ENCODE data around the gene TBXAS1.

TBXAS1 gene

GRCh38 chr7:139941866-139942265, 112.8 kb downstream of the TBXAS1 start:
- no peak for FAIRE-seq
- DNase-seq (ENCODE audit: insufficient read length, low spot score) = no peak

GRCh38 chr7:139942636-139943035, 113.6 kb downstream of the TBXAS1 start:
- no peak for DNase-seq (ENCODE audit: insufficient read length, low spot score)

GRCh38 chr7:139943401-139943800, 114.3 kb downstream of the TBXAS1 start:
- no peak for FAIRE-seq
- DNase-seq (ENCODE audit: insufficient read length, low spot score) = no peak

More at GRCh38 chr7:139942636-139943035, 113.6 kb downstream of the TBXAS1 start:
- no peak for FAIRE-seq

GRCh38 chr7:139944248-139944647, 115.2 kb downstream of the TBXAS1 start:
- FAIRE-seq (no peak), DNase-seq (ENCODE audit: insufficient read length, low spot score) (no peak)

- FAIRE-seq (no peak), DNase-seq (ENCODE audit: insufficient read length, low spot score) (no peak)
Observed at GRCh38 chr7:139946533-139946932, 117.5 kb downstream of the TBXAS1 start.

GRCh38 chr7:139947021-139947420, 118.0 kb downstream of the TBXAS1 start:
- FAIRE-seq = no peak
- DNase-seq (ENCODE audit: insufficient read length, low spot score) = no peak

GRCh38 chr7:139948167-139948566, 119.1 kb downstream of the TBXAS1 start:
- DNase-seq (ENCODE audit: insufficient read length, low spot score) (no peak), FAIRE-seq (no peak)

GRCh38 chr7:139948587-139949335, 119.7 kb downstream of the TBXAS1 start:
- FAIRE-seq = no peak
- no peak for DNase-seq (ENCODE audit: insufficient read length, low spot score)

- no peak for FAIRE-seq
- no peak for DNase-seq (ENCODE audit: insufficient read length, low spot score)
Observed at GRCh38 chr7:139949629-139950028, 120.6 kb downstream of the TBXAS1 start.

- no peak for DNase-seq (ENCODE audit: insufficient read length, low spot score)
- no peak for FAIRE-seq
Observed at GRCh38 chr7:139950881-139951525, 121.9 kb downstream of the TBXAS1 start.

- FAIRE-seq = no peak
- DNase-seq (ENCODE audit: insufficient read length, low spot score) = no peak
Observed at GRCh38 chr7:139953229-139953628, 124.2 kb downstream of the TBXAS1 start.

GRCh38 chr7:139955109-139955820, 126.2 kb downstream of the TBXAS1 start:
- FAIRE-seq = no peak
- DNase-seq (ENCODE audit: insufficient read length, low spot score) = no peak

GRCh38 chr7:139958599-139959284, 129.7 kb downstream of the TBXAS1 start:
- no peak for FAIRE-seq
- no peak for DNase-seq (ENCODE audit: insufficient read length, low spot score)

GRCh38 chr7:139959285-139959628, 130.2 kb downstream of the TBXAS1 start:
- no peak for DNase-seq (ENCODE audit: insufficient read length, low spot score)
- FAIRE-seq = no peak

- DNase-seq (ENCODE audit: insufficient read length, low spot score) (no peak), FAIRE-seq (no peak)
Observed at GRCh38 chr7:139959718-139960117, 130.7 kb downstream of the TBXAS1 start.

GRCh38 chr7:139960157-139960556, 131.1 kb downstream of the TBXAS1 start:
- DNase-seq (ENCODE audit: insufficient read length, low spot score) (no peak), FAIRE-seq (no peak)

- DNase-seq (ENCODE audit: insufficient read length, low spot score) (no peak), FAIRE-seq (no peak)
Observed at GRCh38 chr7:139965942-139966628, 137.0 kb downstream of the TBXAS1 start.

- DNase-seq (ENCODE audit: insufficient read length, low spot score) (no peak), FAIRE-seq (no peak)
Observed at GRCh38 chr7:139966949-139967348, 137.9 kb downstream of the TBXAS1 start.

GRCh38 chr7:139968931-139969330, 139.9 kb downstream of the TBXAS1 start:
- FAIRE-seq (no peak), DNase-seq (ENCODE audit: insufficient read length, low spot score) (no peak)

GRCh38 chr7:139972029-139972428, 143.0 kb downstream of the TBXAS1 start:
- FAIRE-seq = no peak
- DNase-seq (ENCODE audit: insufficient read length, low spot score) = no peak

All from HTR-8/SVneo (cell line).